GM23248 (cell line): ENCODE measurements around the gene DHX57.

Experiments used
- EZH2 ChIP-seq: fragments of 200-600 bp; sonication (generic); IDR thresholded peaks from 2 replicates; pipeline ENCODE4 v1.6.1; 2018; ENCODE audit warnings: antibody characterized with exemption, mild to moderate bottlenecking; ENCODE audit not compliant: insufficient read depth, poor library complexity, severe bottlenecking
- EZH2phosphoT487 ChIP-seq: fragments of 200-600 bp; sonication (generic); IDR thresholded peaks from 2 replicates; pipeline ENCODE4 v1.6.1; 2018; ENCODE audit warnings: antibody characterized with exemption, moderate library complexity, mild to moderate bottlenecking, low read depth; ENCODE audit not compliant: insufficient read depth

GRCh38 chr2:38875227-38875575, 533 bp downstream of the DHX57 start:
- TF ChIP-seq EZH2phosphoT487: no peak
- no peak for TF ChIP-seq EZH2
